ENCODE results near the gene RIPK1.
"Not testable (repeated sequence)": the region's sequence is repeated elsewhere in the genome, so short reads cannot be mapped to it uniquely, and the experiment has no call there.

The RIPK1 gene

DNA sequence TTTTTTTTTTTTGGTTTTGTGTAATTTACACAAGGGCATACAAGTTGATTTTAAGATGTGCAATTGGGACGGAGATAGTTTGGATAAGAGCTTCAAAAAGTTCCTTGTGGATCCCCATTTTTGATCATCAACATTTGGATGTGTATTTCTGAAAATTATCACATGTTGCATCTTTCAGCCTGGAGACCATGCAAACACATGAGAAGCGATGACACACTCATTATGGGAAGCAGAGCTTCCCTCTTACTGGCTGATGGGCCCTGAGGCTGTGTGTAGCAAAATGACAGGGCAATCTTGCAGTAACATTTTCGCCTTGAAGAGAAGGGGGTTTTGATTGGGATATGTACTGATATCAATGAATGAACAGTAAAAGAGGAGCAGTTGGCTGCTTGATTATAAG lies 22.0 kb upstream of the RIPK1 start:
- DNase-seq = no peak

DNA sequence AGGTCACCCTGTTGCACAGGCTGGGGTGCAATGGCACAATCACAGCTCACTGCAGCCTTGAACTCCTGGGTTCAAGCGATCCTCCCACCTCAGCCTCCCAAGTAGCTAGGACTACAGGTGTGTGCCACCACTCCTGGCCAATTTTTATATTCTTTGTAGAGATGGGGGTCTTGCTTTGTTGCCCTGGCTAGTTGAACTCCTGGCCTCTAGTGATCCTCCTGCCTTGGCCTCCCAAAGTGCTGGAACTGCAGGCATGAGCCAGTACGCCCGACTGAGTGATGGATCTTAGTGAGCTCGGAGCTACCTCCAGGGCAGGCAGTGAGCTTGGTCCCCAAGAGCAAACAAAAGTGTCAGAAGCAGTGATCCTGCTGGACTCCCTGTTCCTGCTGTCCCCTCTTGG lies 20.3 kb upstream of the RIPK1 start:
- DNase-seq = not testable (repeated sequence)

DNA sequence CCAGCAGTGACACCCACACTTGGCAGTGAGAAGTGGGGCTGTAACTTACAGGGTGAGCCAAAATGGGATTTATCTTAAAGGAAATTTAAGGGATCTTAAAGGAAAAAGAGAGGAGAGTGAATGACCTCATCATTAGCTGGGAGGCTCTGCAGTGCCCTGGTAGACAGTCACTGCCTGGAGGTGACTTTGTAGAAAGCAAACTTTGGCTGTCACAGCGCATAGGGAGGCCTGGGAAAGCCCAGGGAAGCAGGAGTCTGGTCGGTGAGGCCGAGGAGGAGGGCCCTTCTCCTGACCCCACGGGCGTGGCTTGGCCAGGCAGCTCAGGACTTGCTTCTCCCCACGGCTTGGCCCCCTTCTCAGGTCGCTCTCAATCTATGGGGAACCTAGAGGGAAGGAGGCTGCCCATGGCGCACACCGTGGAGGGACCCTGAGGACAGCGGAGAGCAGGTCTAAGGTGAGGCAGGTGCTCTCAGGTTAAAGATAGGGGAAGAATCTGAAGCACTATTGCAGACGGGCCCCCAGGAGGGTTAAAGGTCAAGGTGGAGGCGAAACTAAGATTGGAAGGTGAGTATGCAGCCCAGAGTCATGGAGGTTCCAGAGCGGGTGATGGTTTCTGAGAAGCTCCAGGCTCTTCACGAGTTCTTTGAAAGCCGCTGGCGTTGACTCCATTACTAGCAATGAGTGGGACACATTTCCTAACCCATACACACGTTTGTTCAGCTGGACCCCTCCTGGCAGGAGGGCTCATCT lies 15.6 kb upstream of the RIPK1 start:
- no peak for DNase-seq

DNA sequence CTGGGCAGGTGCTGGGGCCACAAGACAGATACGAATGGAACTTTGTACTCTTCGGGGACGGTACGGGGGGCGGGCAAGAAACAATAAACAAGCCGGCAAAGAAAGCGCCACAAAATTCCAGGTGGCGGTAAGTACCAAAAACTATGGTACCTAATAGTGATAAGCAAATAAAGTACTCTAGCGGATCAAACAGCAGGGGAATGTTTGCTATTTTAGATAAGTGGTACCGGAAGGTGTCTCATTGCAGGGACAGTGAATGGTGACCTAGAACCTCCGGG lies 15.1 kb upstream of the RIPK1 start:
- no peak for DNase-seq

DNA sequence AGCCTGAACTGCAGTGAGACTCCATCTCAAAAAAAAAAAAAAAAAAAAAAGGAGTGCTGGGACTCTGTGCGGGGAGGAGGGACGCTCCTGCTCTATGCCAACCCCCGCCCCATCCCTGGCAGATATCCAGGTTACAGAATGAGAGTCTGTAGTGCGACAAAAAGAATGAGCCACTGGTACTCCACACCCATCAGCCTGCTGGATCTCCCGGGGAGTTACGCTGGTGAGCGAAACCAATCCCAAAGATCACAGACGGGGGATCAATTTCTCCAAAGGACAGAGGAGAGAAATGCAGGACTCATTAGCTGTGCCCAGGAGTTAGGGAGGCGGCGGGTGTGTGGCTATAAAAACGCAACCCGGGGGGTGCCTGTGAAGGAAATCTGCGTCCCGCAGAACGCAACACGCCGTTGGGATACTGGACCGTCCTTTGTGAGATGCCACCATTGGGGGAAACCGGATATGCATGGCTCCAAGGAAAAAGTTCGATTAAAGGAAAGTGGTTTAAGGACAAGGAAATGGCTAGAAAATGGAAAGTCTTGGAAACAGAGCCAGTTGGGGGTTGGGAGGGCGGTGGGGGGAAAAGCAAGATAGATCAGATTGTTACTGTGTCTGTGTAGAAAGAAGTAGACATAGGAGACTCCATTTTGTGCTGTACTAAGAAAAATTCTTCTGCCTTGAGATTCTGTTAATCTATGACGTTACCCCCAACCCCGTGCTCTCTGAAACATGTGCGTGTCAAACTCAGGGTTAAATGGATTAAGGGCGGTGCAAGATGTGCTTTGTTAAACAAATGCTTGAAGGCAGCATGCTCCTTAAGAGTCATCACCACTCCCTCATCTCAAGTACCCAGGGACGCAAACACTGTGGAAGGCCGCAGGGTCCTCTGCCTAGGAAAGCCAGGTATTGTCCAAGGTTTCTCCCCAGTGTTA lies 13.8 kb upstream of the RIPK1 start:
- not testable (repeated sequence) for DNase-seq

DNA sequence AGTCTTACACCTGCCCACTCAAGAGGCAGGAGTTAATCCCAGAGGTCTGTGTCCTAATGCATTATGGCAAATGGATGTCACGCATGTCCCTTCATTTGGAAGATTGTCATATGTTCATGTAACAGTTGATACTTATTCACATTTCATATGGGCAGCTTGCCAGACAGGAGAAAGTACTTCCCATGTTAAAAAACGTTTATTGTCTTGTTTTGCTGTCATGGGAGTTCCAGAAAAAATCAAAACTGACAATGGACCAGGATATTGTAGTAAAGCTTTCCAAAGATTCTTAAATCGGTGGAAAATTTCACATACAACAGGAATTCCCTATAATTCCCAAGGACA lies 13.2 kb upstream of the RIPK1 start:
- DNase-seq = not testable (repeated sequence)

DNA sequence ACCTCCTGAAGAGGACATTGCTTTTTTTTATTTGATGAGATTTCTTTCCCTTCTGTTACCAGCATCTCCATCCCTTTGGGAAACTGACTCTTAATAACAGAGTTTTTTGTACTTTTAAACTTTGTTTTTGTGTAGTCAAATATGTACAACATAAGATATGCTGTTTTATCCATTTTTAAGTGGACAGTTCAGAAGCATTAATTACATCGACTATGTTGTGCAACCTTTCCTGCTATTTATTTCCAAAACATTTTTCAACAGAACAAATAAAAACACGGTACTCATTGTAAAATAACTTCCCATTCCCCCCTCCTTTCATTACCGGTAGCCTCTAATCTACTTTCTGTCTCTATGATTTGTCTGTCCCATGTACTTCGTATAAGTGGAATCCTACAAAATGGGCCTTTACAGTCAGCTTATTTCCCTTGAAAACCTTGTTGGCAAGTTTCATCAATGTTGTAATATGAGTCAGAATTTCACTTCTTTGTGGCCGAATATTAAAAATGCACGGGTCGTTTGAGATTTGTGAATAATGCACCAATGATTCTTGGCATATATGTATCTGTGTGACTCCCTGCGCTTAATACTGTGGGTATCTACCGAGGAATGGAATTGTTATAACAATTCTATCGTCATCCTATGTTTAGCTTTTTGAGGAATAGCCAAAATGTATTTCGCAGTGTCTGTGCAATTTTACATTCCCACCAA lies 11.1 kb upstream of the RIPK1 start:
- DNase-seq = no peak

DNA sequence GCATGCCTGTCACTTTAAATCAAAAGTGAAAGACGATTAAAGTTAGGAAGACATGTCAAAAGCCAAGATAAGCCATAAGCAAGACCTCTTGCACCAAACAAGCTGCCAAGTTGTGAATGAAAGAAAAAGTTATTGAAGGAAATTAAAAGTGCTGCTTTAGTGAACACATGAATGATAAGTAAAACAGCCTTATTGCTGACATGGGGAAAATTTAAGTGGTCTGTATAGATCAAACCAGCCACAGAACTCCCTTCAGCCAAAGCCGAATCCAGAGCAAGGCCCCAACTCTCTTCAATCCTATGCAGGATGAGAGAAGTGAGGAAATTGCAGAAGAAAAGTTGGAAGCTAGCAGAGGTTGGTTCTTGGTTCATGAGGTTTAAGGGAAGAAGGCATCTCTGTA lies 9.3 kb upstream of the RIPK1 start:
- DNase-seq = no peak

DNA sequence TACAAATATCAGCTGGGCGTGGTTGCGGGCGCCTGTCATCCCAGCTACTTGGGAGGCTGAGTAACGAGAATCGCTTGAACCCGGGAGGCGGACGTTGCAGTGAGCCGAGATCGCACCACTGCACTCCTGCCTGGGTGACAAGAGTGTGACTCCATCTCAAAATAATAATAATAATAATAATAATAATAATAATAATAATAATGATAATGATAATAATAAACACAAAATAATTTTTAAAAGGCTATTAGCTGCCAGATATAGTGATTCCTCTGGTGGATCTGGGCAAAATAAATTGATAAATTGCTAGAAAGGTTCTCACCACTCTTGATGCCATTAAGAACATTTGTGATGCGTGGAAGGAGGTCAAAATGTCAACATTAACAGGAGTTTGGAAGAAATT lies 8.2 kb upstream of the RIPK1 start:
- not testable (repeated sequence) for DNase-seq

DNA sequence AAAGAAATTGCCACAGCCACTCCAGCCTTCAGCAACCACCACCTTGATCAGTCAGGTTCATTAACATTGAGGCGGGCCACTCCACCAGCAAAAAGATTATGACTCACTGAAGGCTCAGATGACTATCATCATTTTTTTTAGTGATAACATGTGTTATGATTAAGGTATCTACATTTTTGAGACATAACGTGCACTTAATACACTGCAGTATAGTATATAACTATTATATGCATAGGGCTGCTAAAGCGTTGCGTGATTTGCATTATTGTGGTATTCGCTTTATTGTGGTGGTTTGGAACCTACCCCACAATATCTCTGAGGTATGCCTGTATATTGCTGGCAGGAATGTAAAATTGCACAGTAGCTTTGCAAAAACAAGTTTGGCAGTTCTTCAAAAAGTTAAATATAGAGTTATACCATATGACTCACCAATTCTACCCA lies 6.8 kb upstream of the RIPK1 start:
- DNase-seq = no peak

DNA sequence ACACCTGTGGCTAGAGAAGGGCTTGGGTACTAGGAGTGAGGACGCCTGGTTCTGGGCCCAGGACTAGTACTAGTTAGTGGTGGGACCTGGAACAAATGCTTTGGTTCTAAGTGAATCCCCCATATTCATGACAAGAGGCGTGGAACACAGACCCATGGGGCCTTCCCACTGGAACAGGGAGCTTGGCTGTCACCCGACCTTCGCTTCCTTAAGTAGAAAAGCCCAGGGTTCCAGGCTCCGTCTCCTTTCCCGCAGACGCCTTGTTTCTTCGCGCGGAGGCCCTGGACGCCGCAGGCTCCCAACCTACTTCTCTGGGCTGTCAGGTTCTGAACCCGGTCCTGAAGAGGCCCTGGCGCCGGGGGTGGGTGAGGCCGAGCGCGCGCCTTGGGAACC lies 5.0 kb upstream of the RIPK1 start:
- DNase-seq = not testable (repeated sequence)

DNA sequence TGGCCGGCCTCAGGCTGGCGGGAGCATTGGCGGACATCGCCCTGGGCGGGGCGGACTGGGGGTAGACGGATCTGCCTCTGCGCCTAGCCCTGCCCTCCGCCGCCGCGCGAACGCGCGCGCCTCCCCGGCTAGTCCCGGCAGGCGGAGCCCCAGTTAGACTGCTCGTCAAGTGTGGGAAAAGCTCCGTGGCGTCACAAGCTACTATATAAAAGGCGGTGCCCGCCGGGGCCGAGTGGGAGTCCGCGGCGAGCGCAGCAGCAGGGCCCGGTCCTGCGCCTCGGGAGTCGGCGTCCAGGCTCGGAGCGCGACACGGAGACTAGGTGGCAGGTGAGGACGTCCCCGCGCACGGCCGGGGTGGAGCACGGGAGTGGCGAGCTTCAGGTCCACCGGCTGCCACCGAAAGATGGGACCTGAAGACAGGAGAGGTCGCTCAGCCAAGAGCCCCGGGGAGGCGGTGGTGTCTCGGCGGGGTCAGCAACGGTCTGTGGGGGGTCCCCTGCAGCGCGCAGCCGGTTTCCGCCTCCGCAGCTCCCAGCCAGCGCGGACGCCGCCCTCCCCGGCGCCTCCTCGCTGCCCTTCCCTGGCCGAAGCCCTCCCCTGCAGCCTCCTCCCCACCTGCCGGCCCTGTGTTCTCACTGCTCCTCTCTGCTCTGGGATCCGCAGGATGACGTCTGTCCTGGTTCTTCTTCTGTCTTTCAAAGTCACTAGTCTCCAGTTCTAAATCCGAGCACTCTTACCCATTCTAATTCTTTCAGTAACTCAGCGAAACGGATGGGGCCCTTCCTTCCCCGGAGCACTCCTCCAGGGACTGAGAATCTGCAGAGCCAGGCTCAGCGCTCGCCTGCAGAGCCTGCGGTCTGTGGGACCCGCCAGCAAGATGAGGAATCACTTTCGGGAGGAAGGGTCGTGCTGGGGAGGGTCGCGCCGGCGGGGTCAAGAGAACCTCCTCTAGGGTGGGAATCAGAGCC lies 4.3 kb upstream of the RIPK1 start:
- DNase-seq = peak; percentile 91 to 92

DNA sequence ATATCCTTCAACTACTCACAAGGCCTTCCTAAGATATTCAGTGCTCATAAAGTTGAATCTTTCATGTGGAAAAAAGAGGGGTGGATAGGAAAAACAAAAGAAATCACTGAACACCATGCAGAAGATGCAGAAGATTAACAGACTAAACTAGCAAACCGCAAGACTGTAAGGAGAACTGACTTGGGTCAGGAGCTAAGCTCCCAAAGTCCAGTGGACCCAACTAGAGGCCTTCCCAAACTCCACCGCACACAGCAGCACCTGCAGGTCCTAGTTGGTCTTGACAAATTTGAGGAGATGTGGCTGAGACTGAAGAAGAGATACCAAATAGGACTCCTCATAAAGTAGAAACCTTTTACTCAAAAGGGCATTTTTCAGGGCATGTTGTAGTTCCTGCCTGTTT lies 3.3 kb downstream of the RIPK1 start:
- no peak for DNase-seq

DNA sequence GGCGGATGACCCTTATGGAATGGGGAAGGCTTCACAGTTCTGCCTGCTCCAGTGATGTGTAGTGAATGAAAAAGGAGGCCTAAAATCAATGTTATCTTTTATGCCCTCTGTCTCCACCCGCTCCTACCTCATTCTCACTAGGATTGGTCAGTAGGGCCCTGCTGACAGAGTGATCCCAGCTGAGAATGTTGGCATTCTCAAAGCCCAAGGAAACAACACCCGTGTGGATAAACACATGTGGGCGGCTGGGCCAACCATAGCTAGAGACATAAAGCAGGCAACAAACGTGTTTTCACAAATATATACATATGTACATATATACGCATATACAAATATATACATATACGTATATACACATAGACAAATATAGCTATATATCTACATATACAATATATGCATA lies 4.5 kb downstream of the RIPK1 start:
- no peak for DNase-seq

DNA sequence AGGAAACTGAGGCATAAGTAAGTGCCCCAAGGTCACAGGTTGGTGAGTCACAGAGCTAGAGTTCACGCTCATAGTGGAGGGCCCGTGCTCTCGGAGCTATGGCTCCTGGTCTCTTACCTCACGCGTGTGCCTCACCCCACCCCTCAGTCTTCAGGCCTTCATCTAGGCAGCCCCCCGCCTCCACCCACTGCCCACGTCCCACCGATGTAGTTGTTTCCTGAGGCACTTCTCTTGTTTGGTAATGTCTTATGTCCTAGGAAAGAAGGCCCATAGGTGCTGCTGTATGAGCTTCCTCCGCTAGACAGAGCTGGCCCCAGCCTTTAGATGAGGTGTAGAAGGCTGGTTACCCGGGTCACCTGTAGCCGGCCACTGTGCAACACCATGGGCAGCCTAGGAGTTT lies 5.1 kb downstream of the RIPK1 start:
- DNase-seq = no peak

DNA sequence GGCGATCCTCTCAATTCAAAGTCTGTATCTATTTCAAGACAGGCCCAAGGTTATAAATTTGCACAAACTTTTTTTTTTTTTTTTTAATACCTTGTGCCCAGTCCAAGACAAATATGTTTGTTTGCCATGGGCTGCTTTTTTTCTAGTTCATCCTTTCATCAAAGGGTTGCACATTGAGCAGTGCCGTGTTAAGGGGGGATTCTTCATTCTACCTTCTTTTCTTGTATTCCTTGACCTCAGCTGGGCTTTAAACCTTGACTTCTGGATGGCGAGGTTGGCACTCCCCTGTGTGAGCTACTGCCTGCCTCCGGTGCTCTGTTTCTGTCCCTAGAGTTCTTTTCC lies 7.4 kb downstream of the RIPK1 start:
- DNase-seq = no peak

DNA sequence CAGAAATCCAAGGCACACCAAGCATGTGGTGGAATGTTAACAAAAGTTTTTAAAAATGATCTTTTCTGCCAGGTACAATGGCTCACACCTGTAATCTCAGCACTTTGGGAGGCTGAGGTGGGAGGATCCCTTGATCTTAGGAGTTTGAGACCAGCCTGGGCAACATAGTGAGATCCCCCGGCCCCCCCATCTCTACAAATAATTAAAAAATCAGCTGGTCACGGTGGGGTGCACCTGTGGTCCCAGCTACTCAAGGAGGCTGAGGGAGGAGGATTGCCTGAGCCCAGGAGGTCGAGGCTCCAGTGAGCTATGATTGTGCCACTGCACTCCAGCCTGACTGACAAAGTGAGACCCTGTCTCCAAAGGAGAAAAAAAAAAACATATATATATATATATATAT lies 8.0 kb downstream of the RIPK1 start:
- no peak for DNase-seq

DNA sequence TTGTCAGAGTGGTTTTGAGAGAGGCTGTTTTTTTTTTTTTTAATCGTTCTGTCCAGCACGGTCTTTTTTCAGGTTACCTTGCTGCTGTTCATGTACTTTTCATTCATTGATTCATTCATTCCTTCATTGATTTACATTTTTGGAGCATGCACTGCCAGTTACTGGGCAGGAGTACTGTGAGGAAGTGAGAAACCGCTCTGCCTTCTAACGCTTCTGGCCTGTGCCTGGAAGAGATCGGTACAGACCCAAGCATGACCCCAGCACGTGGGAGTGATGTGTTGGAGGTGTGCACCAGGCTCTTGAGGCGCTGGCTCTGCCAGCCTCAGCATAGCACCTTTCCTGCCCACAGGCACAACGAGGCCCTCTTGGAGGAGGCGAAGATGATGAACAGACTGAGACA lies 9.1 kb downstream of the RIPK1 start:
- DNase-seq = no peak

DNA sequence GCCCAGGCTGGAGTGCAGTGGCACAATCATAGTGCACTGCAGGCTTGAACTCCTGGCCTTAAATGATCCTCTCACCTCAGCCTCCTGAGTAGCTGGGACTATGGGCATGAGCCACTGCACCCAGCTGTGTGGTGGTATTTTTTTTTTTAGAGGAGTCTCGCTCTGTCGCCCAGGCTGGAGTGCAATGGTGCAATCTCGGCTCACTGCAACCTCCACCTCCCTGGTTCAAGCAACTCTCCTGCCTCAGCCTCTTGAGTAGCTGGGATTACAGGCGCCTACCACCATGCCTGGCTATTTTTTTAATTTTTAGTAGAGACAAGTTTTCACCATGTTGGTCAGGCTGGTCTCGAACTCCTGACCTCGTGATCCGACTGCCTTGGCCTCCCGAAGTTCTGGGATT lies 10.7 kb downstream of the RIPK1 start:
- DNase-seq = not testable (repeated sequence)

DNA sequence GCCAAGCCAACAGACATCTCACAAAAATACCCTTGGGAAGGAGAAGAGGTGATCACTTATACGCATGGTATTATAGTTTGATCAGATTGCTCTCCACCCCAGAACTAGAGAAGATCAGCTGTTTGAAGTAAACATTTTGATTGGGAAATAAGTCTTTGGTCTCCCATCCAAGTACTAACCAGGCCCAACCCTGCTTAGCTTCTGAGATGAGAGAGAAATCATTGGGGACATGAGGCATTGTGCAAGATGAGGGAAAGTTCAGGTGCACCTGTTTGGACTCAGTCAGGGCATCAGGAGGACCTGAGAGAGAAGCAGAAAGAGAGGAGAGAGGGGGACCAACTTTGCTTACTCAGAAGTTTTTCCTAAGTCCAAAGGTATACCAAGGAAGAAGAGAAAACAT lies 11.4 kb downstream of the RIPK1 start:
- DNase-seq = no peak

DNA sequence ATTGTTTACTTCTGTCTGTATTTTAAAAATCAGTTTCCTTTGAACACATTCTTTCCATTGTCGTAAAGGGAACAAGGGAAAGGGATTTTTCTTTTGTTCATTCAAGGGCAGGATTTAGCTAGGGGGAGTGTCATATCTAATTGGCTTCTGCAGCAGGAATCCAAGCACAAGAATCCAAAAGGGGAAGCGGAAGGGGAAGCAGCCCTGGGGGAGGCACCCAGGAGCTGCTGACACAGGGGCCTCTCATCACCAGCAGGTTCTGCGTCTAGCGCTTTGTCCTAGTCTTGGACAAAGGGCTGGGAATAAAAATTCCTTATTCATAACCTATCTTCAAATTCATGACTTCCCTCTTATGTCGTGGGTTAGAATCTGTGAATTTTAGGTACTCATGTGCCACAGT lies 13.7 kb downstream of the RIPK1 start:
- peak; percentile 86 to 92 for DNase-seq

DNA sequence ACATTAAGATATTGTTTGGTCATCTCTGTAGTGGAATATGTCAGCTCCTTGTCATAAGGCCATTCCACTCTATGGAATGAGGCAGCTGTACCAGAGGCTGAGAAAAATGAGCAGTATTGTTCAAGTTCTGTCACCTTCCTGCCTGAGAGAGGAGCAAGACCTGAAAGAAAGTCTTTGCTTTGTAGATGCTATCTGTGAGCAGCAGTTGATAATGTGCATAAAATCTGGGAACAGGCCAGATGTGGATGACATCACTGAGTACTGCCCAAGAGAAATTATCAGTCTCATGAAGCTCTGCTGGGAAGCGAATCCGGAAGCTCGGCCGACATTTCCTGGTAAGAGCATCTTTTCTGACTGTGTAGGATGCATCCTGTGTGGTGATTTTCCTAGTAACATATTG lies 16.8 kb downstream of the RIPK1 start:
- no peak for DNase-seq
